Kidney (tissue), 14 donors: Measurements from ENCODE around the gene GFRA4. TPM values are rescaled to one million over a fixed set of nuclear protein-coding genes. Genes with fewer than 3 reads are reported as not detected.

Experiments
- DNase-seq, 5 donors: peaks; one replicate each; pipeline ENCODE4 v3.0.0-alpha.2; 2013 to 2020
- FAIRE-seq: peaks from 2 replicates; lab custom pipeline; 2012; peaks lifted over from hg19 to GRCh38; lab: Jason Lieb, UNC
- H3K27ac ChIP-seq, 2 donors: one replicate each; pipeline ENCODE4 v1.7.0; 2013; ENCODE audit warnings: low read depth in 2 of 2, low read length in 2 of 2, inconsistent platforms in 1 of 2
- H3K27me3 ChIP-seq: one replicate; pipeline ENCODE4 v1.7.1; 2013; ENCODE audit warnings: low read length, inconsistent platforms; ENCODE audit not compliant: control insufficient read depth, insufficient read depth
- H3K36me3 ChIP-seq, 3 donors: one replicate each; pipeline versions ENCODE4 v1.7.0 to v1.7.1; 2013; ENCODE audit warnings: low read length in 3 of 3, control low read depth in 1 of 3, inconsistent platforms in 1 of 3; ENCODE audit not compliant: insufficient read depth in 3 of 3, control insufficient read depth in 2 of 3
- H3K4me1 ChIP-seq, 3 donors: one replicate each; pipeline versions ENCODE4 v1.7.0 to v1.7.1; 2013; ENCODE audit warnings: low read length in 3 of 3, inconsistent platforms in 1 of 3, low read depth in 1 of 3; ENCODE audit not compliant: control insufficient read depth in 2 of 3, insufficient read depth in 2 of 3
- H3K4me3 ChIP-seq, 3 donors: one replicate each; pipeline versions ENCODE4 v1.7.0 to v1.8.1; 2013; ENCODE audit warnings: low read length in 3 of 3, control low read depth in 1 of 3, inconsistent platforms in 1 of 3
- H3K9ac ChIP-seq, 3 donors: one replicate each; pipeline versions ENCODE4 v1.7.0 to v1.7.1; 2013; ENCODE audit warnings: low read length in 3 of 3, control low read depth in 1 of 3, inconsistent platforms in 1 of 3
- H3K9me3 ChIP-seq, 3 donors: one replicate each; pipeline versions ENCODE4 v1.7.0 to v1.7.1; 2013; ENCODE audit warnings: low read length in 3 of 3, control low read depth in 1 of 3, inconsistent platforms in 1 of 3; ENCODE audit not compliant: control insufficient read depth in 2 of 3, insufficient read depth in 1 of 3
- intact Hi-C: fragments of 100-400 bp; cut with DNase I; formaldehyde crosslinking; loops from one replicate; pipeline ENCODE4 v1.11.1; 2022
- polyA plus RNA-seq: library from polyadenylated mRNA; stranded (reverse); fragments of 350-450 nt; fragmentation: Illumina TruSeq; extraction: RNeasy Lipid Tissue Mini Kit (QIAGEN cat#74804); gene quantifications from one replicate; pipeline ENCODE4 v1.2.3, GENCODE V29; 2014; ENCODE audit warnings: low read depth, low replicate concordance; ENCODE audit not compliant: insufficient read depth
- total RNA-seq: library from RNA; stranded (reverse); fragmentation: NEBNext Ultra II Directional; extraction: Animal tissue kit (Norgen Biotek cat#: 25700); gene quantifications from one replicate; pipeline ENCODE4 v1.2.1, GENCODE V29; 2021
- TF ChIP-seq, protein P1 (sequence below): IDR thresholded peaks from 3 replicates; pipeline ENCODE4 v1.5.1; 2012; ENCODE audit warnings: mild to moderate bottlenecking, moderate library complexity, borderline replicate concordance; ENCODE audit not compliant: insufficient read depth; ENCODE audit errors: extremely low read depth
- donor health status: control.
- donor health status: control.
- donor health status: control.
- donor health status: control.
- donor health status: control.
- donor health status: DM: yes; HTN: yes; CAD: no.
- donor health status: Normal renal cell carcinoma (clear cell type).

The GFRA4 gene
- total and polyA plus RNA-seq, 2 donors from 2014 or later, result 0.56 TPM; not detected in 1

DNA sequence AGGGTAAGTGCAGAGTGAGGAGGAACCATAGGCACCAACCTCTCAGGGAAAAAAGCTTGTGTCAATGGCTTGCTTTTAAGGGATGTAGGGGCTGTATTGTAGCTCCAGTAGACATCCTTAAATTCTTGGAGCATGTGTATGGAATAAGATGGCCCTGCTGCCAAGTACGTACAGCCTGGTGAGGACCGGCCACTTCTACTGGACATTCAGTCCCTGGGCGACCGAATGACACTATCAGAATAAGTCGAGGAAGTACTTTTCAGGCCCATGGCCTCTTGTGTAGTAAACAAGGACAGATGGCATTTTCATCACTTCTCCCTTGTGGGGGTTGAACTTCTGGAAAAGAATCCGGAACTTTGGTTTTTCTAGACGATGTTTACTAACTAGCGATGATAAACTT lies 32.8 kb downstream of the GFRA4 start:
- DNase-seq, result no peak
- Histone ChIP-seq H3K27ac (no peak overlapping the region), H3K27me3 (no peaks in the 10 kb centered on the region), H3K4me3 (no peak overlapping the region), H3K4me1 (no peaks in the 10 kb centered on the region), H3K36me3 (peaks cover 4 to 6% (median 6%) of the 10 kb centered on the region in 3 donors), H3K9ac (no peak overlapping the region), H3K9me3 (no peaks in the 10 kb centered on the region)
- intact Hi-C loops, result no loop called here
- no peak for FAIRE-seq
- TF ChIP-seq, protein P1, sequence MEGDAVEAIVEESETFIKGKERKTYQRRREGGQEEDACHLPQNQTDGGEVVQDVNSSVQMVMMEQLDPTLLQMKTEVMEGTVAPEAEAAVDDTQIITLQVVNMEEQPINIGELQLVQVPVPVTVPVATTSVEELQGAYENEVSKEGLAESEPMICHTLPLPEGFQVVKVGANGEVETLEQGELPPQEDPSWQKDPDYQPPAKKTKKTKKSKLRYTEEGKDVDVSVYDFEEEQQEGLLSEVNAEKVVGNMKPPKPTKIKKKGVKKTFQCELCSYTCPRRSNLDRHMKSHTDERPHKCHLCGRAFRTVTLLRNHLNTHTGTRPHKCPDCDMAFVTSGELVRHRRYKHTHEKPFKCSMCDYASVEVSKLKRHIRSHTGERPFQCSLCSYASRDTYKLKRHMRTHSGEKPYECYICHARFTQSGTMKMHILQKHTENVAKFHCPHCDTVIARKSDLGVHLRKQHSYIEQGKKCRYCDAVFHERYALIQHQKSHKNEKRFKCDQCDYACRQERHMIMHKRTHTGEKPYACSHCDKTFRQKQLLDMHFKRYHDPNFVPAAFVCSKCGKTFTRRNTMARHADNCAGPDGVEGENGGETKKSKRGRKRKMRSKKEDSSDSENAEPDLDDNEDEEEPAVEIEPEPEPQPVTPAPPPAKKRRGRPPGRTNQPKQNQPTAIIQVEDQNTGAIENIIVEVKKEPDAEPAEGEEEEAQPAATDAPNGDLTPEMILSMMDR, result no peak

DNA sequence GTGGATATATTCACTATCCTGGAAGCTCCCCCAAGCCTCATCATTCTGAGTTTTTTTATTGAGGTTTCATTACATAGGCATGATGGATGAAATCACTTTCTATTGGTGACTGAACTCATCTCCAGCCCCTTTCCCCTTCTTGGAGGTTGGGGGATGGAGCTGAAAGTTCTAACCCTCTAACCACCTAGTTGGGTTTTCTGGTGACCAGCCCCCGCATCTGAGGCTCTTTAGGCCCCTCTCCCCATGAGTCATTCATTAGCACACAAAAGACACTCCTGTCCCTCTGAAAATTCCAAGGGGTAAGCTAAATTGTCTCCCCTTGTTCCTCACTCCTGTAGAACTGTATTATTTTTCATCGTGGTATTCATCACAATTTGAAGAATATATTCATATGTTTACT lies 33.3 kb downstream of the GFRA4 start:
- Histone ChIP-seq H3K27me3 (no peaks in the 10 kb centered on the region), H3K27ac (no peak overlapping the region), H3K36me3 (peaks cover 4 to 6% (median 6%) of the 10 kb centered on the region in 3 donors), H3K4me1 (no peaks in the 10 kb centered on the region), H3K9ac (no peak overlapping the region), H3K4me3 (no peak overlapping the region), H3K9me3 (no peaks in the 10 kb centered on the region)
- TF ChIP-seq, protein P1, result no peak
- no peak for FAIRE-seq
- intact Hi-C loops, result no loop called here
- no peak for DNase-seq

DNA sequence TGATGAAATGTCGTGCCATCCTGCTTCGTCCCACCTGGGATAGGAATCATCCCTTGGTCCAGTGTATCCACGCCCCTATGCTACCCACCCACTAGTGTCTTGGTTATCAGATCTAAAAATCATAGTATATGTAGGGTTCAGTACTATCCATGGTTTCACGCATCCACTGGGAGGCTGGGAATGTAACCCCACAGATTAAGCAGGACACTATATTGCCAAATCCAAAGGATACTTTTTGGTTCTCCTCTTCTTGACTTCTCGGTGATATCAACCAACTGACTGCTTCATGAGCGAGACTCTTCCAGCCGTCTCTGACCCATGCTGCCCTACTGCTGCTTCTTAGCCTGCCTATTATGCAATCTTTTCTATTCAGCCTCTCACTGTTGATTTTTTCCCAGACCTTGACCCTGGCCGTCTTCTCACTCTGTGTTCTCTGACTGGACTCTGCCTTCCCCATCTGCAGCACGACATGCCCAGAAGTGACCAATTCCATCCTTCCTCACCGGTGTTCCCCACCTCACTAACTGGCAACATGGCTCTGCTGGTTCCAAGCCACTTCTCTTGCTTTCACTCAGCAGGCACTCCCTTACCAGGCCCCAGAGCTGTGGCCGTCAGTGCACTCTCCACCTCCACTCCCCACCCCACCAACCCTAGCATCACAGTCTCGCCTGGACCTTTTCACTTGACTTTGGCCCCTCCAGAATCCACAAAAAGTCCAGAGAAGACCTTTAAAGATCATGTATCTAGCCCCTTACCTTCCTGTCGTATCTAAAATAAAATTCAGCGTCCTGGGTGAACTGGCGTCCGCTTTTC lies 34.5 kb downstream of the GFRA4 start:
- FAIRE-seq (no peak), DNase-seq (no peak)
- Histone ChIP-seq H3K9me3 (no peaks in the 10 kb centered on the region), H3K27ac (no peak overlapping the region), H3K4me1 (no peaks in the 10 kb centered on the region), H3K4me3 (no peak overlapping the region), H3K27me3 (no peaks in the 10 kb centered on the region), H3K36me3 (peaks cover 6 to 9% (median 6%) of the 10 kb centered on the region in 3 donors), H3K9ac (no peak overlapping the region)
- intact Hi-C loops, result no loop called here
- TF ChIP-seq, protein P1, result no peak
